Activated CD8-positive, alpha-beta T cell treated with anti-CD3 and anti-CD28 coated beads for 36 hours (primary cell): ENCODE results near the gene FBXL16. TPM values are rescaled to one million over a fixed set of nuclear protein-coding genes. Genes with fewer than 3 reads are reported as not detected.
A peak's percentile ranks its signal among the peaks of the same experiment; 100 is the strongest.

ENCODE experiments used
- ATAC-seq: fragments of 200-7000 bp; cut with Tn5 transposase; one replicate; pipeline ENCODE4 v1.10.0; 2021; ENCODE audit warnings: mild to moderate bottlenecking, moderate library complexity
- CTCF ChIA-PET: fragments of 350-600 bp; sonication (Branson Sonifier 250); formaldehyde crosslinking; loops from one replicate; lab custom pipeline; 2021; ENCODE audit warnings: antibody characterized with exemption; lab: Charles Lee
- POLR2A ChIA-PET: fragments of 350-600 bp; sonication (Branson Sonifier 250); formaldehyde crosslinking; loops from one replicate; lab custom pipeline; 2021; ENCODE audit warnings: antibody characterized with exemption; lab: Charles Lee
- DNase-seq: peaks from one replicate; pipeline ENCODE4 v3.0.0-alpha.2; 2020
- H3K27ac Mint-ChIP-seq: one replicate; pipeline ENCODE4 v1.8.0; 2021; ENCODE audit warnings: mild to moderate bottlenecking, mixed read lengths
- H3K27me3 Mint-ChIP-seq: one replicate; pipeline ENCODE4 v1.8.0; 2021; ENCODE audit warnings: mixed read lengths
- H3K36me3 Mint-ChIP-seq: one replicate; pipeline ENCODE4 v1.8.0; 2021; ENCODE audit warnings: low read depth, mixed read lengths
- H3K4me1 Mint-ChIP-seq: one replicate; pipeline ENCODE4 v1.8.0; 2021; ENCODE audit warnings: low read depth, mixed read lengths
- H3K4me3 Mint-ChIP-seq: one replicate; pipeline ENCODE4 v1.8.0; 2021; ENCODE audit warnings: mild to moderate bottlenecking, moderate library complexity, mixed read lengths
- H3K9me3 Mint-ChIP-seq: one replicate; pipeline ENCODE4 v1.8.0; 2021; ENCODE audit warnings: mixed read lengths
- CTCF ChIP-seq: fragments of 200-600 bp; IDR thresholded peaks from one replicate; pipeline ENCODE4 v1.8.0; 2022; ENCODE audit warnings: antibody characterized with exemption, mild to moderate bottlenecking
- intact Hi-C: fragments of 100-400 bp; cut with micrococcal nuclease; formaldehyde crosslinking; loops from one replicate; pipeline ENCODE4 v1.10.0; 2022
- total RNA-seq, 2 experiments: library from RNA; stranded (reverse); gene quantifications; one replicate each; pipeline ENCODE4 v1.2.3, GENCODE V29; 2021

The FBXL16 gene
- total RNA-seq, 2 experiments from 2014 or later = 5.9 to 8.0 TPM

- intact Hi-C loops = no loop called here
- DNase-seq (no peak), ATAC-seq (no peak)
- Mint-ChIP-seq H3K36me3 (no peaks in the 10 kb centered on the region), H3K27ac (no peak overlapping the region), H3K27me3 (no peaks in the 10 kb centered on the region), H3K4me1 (peaks cover 22% of the 10 kb centered on the region), H3K4me3 (peak overlapping the region; percentile 64), H3K9me3 (no peaks in the 10 kb centered on the region)
- CTCF ChIA-PET = interaction anchor here (1.3 to 19.6 kb wide), 5 partner anchors 10 to 19 kb away, joined by 3 to 207 read pairs (median 15); partner anchors contain the start of genes CIAO3 and METRN
- POLR2A ChIA-PET = interaction anchor here (0.7 to 8.1 kb wide), 6 partner anchors 11 to 81 kb away, joined by 3 to 84 read pairs (median 3); partner anchors contain the start of gene CIAO3
- no peak for TF ChIP-seq CTCF
Observed at GRCh38 chr16:722835-723633, 17.4 kb upstream of the FBXL16 start.

GRCh38 chr16:721765-722540 is 16.4 kb upstream of the FBXL16 start:
- H3K27me3 Mint-ChIP-seq = no peaks in the 10 kb centered on the region
- ATAC-seq = no peak
- peak; percentile 37 for DNase-seq
- peak overlapping the region; percentile 64 for H3K4me3 Mint-ChIP-seq
- H3K36me3 Mint-ChIP-seq = no peaks in the 10 kb centered on the region
- ChIA-PET POLR2A (interaction anchor here (0.7 to 8.1 kb wide), 6 partner anchors 8 to 80 kb away, joined by 3 to 84 read pairs (median 8); partner anchors contain the start of gene CIAO3), CTCF (interaction anchor here (0.8 to 19.6 kb wide), 8 partner anchors 8 to 82 kb away, joined by 3 to 207 read pairs (median 6); partner anchors contain the start of genes CIAO3 and METRN)
- peaks cover 22% of the 10 kb centered on the region for H3K4me1 Mint-ChIP-seq
- TF ChIP-seq CTCF = no peak
- H3K9me3 Mint-ChIP-seq = no peaks in the 10 kb centered on the region
- H3K27ac Mint-ChIP-seq = no peak overlapping the region
- intact Hi-C loops = no loop called here

GRCh38 chr16:720990-721764 is 15.6 kb upstream of the FBXL16 start, which contains the start of gene ANTKMT:
Gene ANTKMT (plus strand): TSS chr16:721146. CDS start chr16:721275, 129 bp downstream.
- H3K4me1 Mint-ChIP-seq = peaks cover 26% of the 10 kb centered on the region
- H3K27me3 Mint-ChIP-seq = no peaks in the 10 kb centered on the region
- intact Hi-C loops = no loop called here
- ATAC-seq = peak; percentile 67
- ChIA-PET CTCF (interaction anchor here (0.7 to 19.6 kb wide), 8 partner anchors 9 to 82 kb away, joined by 3 to 207 read pairs (median 6); partner anchors contain the start of genes CIAO3 and METRN), POLR2A (interaction anchor here (0.8 to 8.1 kb wide), 8 partner anchors 7 to 195 kb away, joined by 3 to 84 read pairs (median 8); partner anchors contain the start of genes CIAO3 and HAGHL)
- no peak for TF ChIP-seq CTCF
- no peaks in the 10 kb centered on the region for H3K9me3 Mint-ChIP-seq
- peak within 1 kb of the TSS; percentile 78 for H3K27ac Mint-ChIP-seq
- H3K4me3 Mint-ChIP-seq = peak within 1 kb of the TSS; percentile 78
- peak; percentile 85 for DNase-seq
- H3K36me3 Mint-ChIP-seq = no peaks in the 10 kb centered on the region

- ATAC-seq (peak; percentile 65), DNase-seq (peak; percentile 86)
- TF ChIP-seq CTCF = peak; percentile 38
- POLR2A ChIA-PET = interaction anchor here (0.6 to 8.1 kb wide), 12 partner anchors 8 to 263 kb away, joined by 3 to 84 read pairs (median 4); partner anchors contain the start of genes CIAO3, HAGHL and WDR24
- Mint-ChIP-seq H3K4me3 (peak overlapping the region; percentile 78), H3K4me1 (peaks cover 29% of the 10 kb centered on the region), H3K27ac (peak overlapping the region; percentile 78), H3K27me3 (no peaks in the 10 kb centered on the region), H3K9me3 (no peaks in the 10 kb centered on the region), H3K36me3 (no peaks in the 10 kb centered on the region)
- CTCF ChIA-PET = interaction anchor here (0.7 to 19.6 kb wide), 17 partner anchors 8 to 72 kb away, joined by 3 to 207 read pairs (median 4); partner anchors contain the start of genes CHTF18, CIAO3, METRN and STUB1
- intact Hi-C loops = no loop called here
Observed at GRCh38 chr16:720447-720989, 14.9 kb upstream of the FBXL16 start.
